Measurements from ENCODE around the gene ATP6V0A1.

DNA sequence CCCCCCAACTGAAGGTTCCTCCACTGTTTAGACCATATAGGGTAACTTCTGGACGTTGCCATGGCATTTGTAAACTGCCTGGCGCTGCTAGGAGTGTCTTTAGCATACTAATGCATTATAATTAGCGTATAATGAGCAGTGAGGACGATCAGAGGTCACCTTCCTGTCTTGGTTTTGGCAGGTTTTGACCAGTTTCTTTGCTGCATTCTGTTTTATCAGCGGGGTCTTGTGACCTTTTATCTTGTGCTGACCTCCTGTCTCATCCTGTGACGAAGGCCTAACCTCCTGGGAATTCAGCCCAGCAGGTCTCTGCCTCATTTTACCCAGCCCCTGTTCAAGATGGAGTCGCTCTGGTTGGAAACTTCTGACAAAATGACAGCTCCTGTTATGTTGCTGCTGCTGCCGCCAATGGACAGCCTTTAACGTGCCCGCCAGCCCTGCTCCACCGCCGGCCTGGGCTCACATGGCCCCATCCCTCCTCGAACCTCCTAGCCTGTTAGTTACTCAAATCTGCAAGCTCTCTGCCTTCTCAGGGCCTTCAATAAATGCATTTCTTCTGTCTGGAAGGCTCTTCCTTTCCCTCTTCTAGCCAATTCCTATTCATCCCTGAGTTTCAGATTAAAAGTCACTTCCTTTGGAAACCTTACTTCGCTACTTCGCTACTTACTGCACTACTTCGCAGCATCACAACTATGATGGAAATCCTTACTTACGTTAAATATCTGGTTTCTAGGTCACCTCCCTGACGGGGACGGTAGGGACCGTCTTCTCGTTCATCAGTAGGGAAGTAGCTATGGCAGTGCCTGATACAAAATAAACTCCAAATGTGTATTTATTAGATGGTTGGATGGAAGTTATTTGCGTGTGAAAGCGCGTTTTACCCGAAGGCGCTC is 76.7 kb downstream of the ATP6V0A1 start:
- TF ChIP-seq CTCF (conservative IDR thresholded peaks at IDR 0.05; ENCODE audit: low read depth, low read length) (no peak), EZH2 (IDR thresholded peaks at IDR 0.05; ENCODE audit: borderline replicate concordance, low read depth, low read length, poor library complexity, severe bottlenecking) (no peak)
